Neural cell (in vitro differentiated cells): ENCODE results near the gene KCTD10. TPM values are rescaled to one million over a fixed set of nuclear protein-coding genes. Genes with fewer than 3 reads are reported as not detected.

ENCODE experiments used
- H2AFZ ChIP-seq: fragments of 200-600, 300-800 bp; sonication (generic), shearing (Covaris generic); 2 replicates; pipeline ENCODE4 v1.6.0; 2014; ENCODE audit warnings: low read depth, mild to moderate bottlenecking, antibody characterized with exemption, low read length, moderate library complexity
- H3F3A ChIP-seq: fragments of 200-600 bp; shearing (Covaris generic); 2 replicates; pipeline ENCODE4 v1.6.1; 2016; ENCODE audit warnings: mild to moderate bottlenecking, moderate library complexity, mixed read lengths, antibody characterized with exemption, low read length; ENCODE audit not compliant: insufficient read depth, poor library complexity, severe bottlenecking
- H3K27ac ChIP-seq: fragments of 200-600, 300-800 bp; sonication (generic), shearing (Covaris generic); 2 replicates; pipeline ENCODE4 v1.5.1; 2014; ENCODE audit warnings: mild to moderate bottlenecking, low read length, moderate library complexity
- H3K27me3 ChIP-seq: fragments of 300-800, 200-600 bp; sonication (generic), shearing (Covaris generic); 2 replicates; pipeline ENCODE4 v1.6.0; 2014; ENCODE audit warnings: mild to moderate bottlenecking, low read depth, low read length, moderate library complexity; ENCODE audit not compliant: insufficient read depth
- H3K36me3 ChIP-seq: fragments of 300-800, 200-600 bp; sonication (generic), shearing (Covaris generic); 2 replicates; pipeline ENCODE4 v1.5.1; 2014; ENCODE audit warnings: mild to moderate bottlenecking, antibody characterized with exemption, low read length, moderate library complexity; ENCODE audit not compliant: insufficient read depth
- H3K4me2 ChIP-seq: fragments of 300-800, 200-600 bp; sonication (generic), shearing (Covaris generic); 2 replicates; pipeline ENCODE4 v1.6.0; 2014; ENCODE audit warnings: mild to moderate bottlenecking, low read length
- H3K4me3 ChIP-seq: fragments of 300-800, 200-600 bp; sonication (generic), shearing (Covaris generic); 2 replicates; pipeline ENCODE4 v1.5.1; 2014; ENCODE audit warnings: mild to moderate bottlenecking, low read length, moderate library complexity
- H3K79me2 ChIP-seq: fragments of 200-600 bp; shearing (Covaris generic); replicated peaks from 2 replicates; pipeline ENCODE4 v1.6.0; 2014; ENCODE audit warnings: mild to moderate bottlenecking, low read length, moderate library complexity; ENCODE audit not compliant: insufficient read depth
- H3K9ac ChIP-seq: fragments of 300-800, 200-600 bp; sonication (generic), shearing (Covaris generic); 2 replicates; pipeline ENCODE4 v1.6.1; 2016; ENCODE audit warnings: mild to moderate bottlenecking, low read length, mixed read lengths
- H3K9me2 ChIP-seq: fragments of 200-600 bp; shearing (Covaris generic); 2 replicates; pipeline ENCODE4 v1.6.1; 2016; ENCODE audit warnings: mild to moderate bottlenecking, low read length, mixed read lengths; ENCODE audit not compliant: insufficient read depth
- H3K9me3 ChIP-seq: fragments of 200-600, 300-800 bp; sonication (generic), shearing (Covaris generic); 2 replicates; pipeline ENCODE4 v1.6.1; 2016; ENCODE audit warnings: mild to moderate bottlenecking, mixed run types, low read length, moderate library complexity, mixed read lengths
- H4K20me1 ChIP-seq: fragments of 200-600 bp; shearing (Covaris generic); 2 replicates; pipeline ENCODE4 v1.6.1; 2016; ENCODE audit warnings: mild to moderate bottlenecking, mixed run types; ENCODE audit not compliant: insufficient read depth
- EP300 ChIP-seq: fragments of 450-650 bp; conservative IDR thresholded peaks from 2 replicates; pipeline ENCODE4 v1.6.1; 2014; ENCODE audit warnings: antibody characterized with exemption, mild to moderate bottlenecking, moderate library complexity; ENCODE audit not compliant: poor library complexity, severe bottlenecking
- EZH2 ChIP-seq: fragments of 200-600, 300-800 bp; shearing (Covaris generic), sonication (generic); IDR thresholded peaks from 2 replicates; pipeline ENCODE4 v1.6.1; 2014; ENCODE audit warnings: antibody characterized with exemption, low read length, borderline replicate concordance, mild to moderate bottlenecking; ENCODE audit not compliant: insufficient read depth, poor library complexity, severe bottlenecking
- MXI1 ChIP-seq: fragments of 450-650 bp; conservative IDR thresholded peaks from 2 replicates; pipeline ENCODE4 v1.6.1; 2014; ENCODE audit warnings: antibody characterized with exemption, mild to moderate bottlenecking; ENCODE audit not compliant: poor library complexity, severe bottlenecking
- POLR2AphosphoS5 ChIP-seq: IDR thresholded peaks from 2 replicates; pipeline ENCODE4 v1.6.1; 2012
- RAD21 ChIP-seq: fragments of 450-650 bp; conservative IDR thresholded peaks from 2 replicates; pipeline ENCODE4 v1.6.1; 2014; ENCODE audit warnings: antibody characterized with exemption, mild to moderate bottlenecking, moderate library complexity
- SMC3 ChIP-seq: fragments of 450-650 bp; conservative IDR thresholded peaks from 2 replicates; pipeline ENCODE4 v1.6.1; 2014; ENCODE audit warnings: antibody characterized with exemption, mild to moderate bottlenecking, moderate library complexity; ENCODE audit not compliant: poor library complexity
- TAF1 ChIP-seq: IDR thresholded peaks from 2 replicates; pipeline ENCODE4 v1.6.1; 2012; ENCODE audit warnings: low read depth
- polyA plus RNA-seq: library from polyadenylated mRNA; depleted of rRNA; stranded (reverse); fragments of >200 nt; gene quantifications from 2 replicates; pipeline ENCODE4 v1.2.3, GENCODE V29; 2014
- TF ChIP-seq, protein P1 (sequence below): IDR thresholded peaks from 2 replicates; pipeline ENCODE4 v1.6.1; 2012; ENCODE audit warnings: borderline replicate concordance
- TF ChIP-seq, protein P2 (sequence below): fragments of 450-650 bp; IDR thresholded peaks from 2 replicates; pipeline ENCODE4 v1.5.1; 2014; ENCODE audit warnings: antibody characterized with exemption, mild to moderate bottlenecking, moderate library complexity; ENCODE audit not compliant: poor library complexity, severe bottlenecking

The KCTD10 gene
- polyA plus RNA-seq, 1 donor from 2014 or later = 69.4 TPM

DNA sequence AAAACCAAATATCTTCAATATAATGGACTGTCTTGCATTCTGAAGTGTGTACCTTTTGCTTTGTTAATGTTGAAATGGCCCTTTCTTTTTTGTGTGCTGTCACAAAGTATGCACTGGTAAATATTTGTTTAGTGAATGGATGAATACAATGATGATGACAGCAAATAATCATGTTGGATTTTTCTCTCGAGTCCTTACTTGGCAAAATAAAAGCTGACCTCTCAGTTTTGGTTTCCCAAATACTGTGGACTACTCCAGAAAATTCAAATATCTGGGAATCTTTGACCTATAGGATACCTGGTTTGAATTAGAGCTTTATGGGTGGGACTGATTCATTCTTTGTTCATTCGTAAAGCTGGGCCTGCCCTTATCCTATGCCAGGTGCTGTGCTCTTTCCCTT lies 5.8 kb upstream of the KCTD10 start:
- no peak overlapping the region for H3K9ac ChIP-seq
- no peaks in the 10 kb centered on the region for H3K27me3 ChIP-seq
- H3K27ac ChIP-seq = no peak overlapping the region
- no peaks in the 10 kb centered on the region for H3K9me3 ChIP-seq
- H3K79me2 ChIP-seq = peaks cover 21% of the 10 kb centered on the region
- no peak overlapping the region for H3K4me2 ChIP-seq
- H3K4me3 ChIP-seq = no peak overlapping the region
- H3K36me3 ChIP-seq = peaks cover 3% of the 10 kb centered on the region
- H4K20me1 ChIP-seq = no peaks in the 10 kb centered on the region
- no peaks in the 10 kb centered on the region for H3F3A ChIP-seq
- no peak overlapping the region for H2AFZ ChIP-seq
- no peaks in the 10 kb centered on the region for H3K9me2 ChIP-seq
- TF ChIP-seq EP300 = no peak
- no peak for TF ChIP-seq SMC3
- no peak for TF ChIP-seq RAD21
- TF ChIP-seq, protein P1, sequence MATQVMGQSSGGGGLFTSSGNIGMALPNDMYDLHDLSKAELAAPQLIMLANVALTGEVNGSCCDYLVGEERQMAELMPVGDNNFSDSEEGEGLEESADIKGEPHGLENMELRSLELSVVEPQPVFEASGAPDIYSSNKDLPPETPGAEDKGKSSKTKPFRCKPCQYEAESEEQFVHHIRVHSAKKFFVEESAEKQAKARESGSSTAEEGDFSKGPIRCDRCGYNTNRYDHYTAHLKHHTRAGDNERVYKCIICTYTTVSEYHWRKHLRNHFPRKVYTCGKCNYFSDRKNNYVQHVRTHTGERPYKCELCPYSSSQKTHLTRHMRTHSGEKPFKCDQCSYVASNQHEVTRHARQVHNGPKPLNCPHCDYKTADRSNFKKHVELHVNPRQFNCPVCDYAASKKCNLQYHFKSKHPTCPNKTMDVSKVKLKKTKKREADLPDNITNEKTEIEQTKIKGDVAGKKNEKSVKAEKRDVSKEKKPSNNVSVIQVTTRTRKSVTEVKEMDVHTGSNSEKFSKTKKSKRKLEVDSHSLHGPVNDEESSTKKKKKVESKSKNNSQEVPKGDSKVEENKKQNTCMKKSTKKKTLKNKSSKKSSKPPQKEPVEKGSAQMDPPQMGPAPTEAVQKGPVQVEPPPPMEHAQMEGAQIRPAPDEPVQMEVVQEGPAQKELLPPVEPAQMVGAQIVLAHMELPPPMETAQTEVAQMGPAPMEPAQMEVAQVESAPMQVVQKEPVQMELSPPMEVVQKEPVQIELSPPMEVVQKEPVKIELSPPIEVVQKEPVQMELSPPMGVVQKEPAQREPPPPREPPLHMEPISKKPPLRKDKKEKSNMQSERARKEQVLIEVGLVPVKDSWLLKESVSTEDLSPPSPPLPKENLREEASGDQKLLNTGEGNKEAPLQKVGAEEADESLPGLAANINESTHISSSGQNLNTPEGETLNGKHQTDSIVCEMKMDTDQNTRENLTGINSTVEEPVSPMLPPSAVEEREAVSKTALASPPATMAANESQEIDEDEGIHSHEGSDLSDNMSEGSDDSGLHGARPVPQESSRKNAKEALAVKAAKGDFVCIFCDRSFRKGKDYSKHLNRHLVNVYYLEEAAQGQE = no peak

DNA sequence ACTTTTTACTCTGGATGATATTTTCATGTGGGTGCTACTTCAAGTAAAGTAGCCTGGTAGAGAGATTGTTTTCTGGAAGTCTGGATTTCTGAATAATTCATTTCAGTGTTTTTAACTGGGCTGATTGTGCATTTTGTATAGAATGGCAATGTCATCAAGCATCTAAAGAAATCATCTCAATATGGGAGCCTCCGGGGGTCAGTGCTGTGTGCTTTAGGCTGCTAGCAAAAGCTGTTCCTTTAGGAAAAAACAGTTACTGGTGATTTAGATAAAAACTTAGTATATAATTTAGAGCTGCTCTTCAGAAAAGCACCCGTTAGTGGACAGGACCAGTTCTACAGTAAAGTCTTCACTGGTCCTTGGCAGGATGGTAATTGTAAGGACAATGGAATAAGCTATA lies 5.4 kb upstream of the KCTD10 start:
- H3K36me3 ChIP-seq = no peaks in the 10 kb centered on the region
- no peaks in the 10 kb centered on the region for H4K20me1 ChIP-seq
- no peaks in the 10 kb centered on the region for H3K9me3 ChIP-seq
- no peaks in the 10 kb centered on the region for H3K9me2 ChIP-seq
- H3K9ac ChIP-seq = no peak overlapping the region
- H3K4me2 ChIP-seq = no peak overlapping the region
- no peak overlapping the region for H2AFZ ChIP-seq
- no peaks in the 10 kb centered on the region for H3F3A ChIP-seq
- peaks cover 25% of the 10 kb centered on the region for H3K79me2 ChIP-seq
- H3K27me3 ChIP-seq = no peaks in the 10 kb centered on the region
- H3K4me3 ChIP-seq = no peak overlapping the region
- TF ChIP-seq EZH2 (no peak), TAF1 (no peak), SMC3 (no peak), MXI1 (no peak), POLR2AphosphoS5 (no peak), RAD21 (no peak), EP300 (no peak)
- TF ChIP-seq, protein P2, sequence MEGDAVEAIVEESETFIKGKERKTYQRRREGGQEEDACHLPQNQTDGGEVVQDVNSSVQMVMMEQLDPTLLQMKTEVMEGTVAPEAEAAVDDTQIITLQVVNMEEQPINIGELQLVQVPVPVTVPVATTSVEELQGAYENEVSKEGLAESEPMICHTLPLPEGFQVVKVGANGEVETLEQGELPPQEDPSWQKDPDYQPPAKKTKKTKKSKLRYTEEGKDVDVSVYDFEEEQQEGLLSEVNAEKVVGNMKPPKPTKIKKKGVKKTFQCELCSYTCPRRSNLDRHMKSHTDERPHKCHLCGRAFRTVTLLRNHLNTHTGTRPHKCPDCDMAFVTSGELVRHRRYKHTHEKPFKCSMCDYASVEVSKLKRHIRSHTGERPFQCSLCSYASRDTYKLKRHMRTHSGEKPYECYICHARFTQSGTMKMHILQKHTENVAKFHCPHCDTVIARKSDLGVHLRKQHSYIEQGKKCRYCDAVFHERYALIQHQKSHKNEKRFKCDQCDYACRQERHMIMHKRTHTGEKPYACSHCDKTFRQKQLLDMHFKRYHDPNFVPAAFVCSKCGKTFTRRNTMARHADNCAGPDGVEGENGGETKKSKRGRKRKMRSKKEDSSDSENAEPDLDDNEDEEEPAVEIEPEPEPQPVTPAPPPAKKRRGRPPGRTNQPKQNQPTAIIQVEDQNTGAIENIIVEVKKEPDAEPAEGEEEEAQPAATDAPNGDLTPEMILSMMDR = no peak
- TF ChIP-seq, protein P1 = no peak
- H3K27ac ChIP-seq = no peak overlapping the region
